Prostate gland (tissue), 2 donors: ENCODE measurements around the gene PDXP.

Experiments
- POLR2A ChIP-seq: fragments of 450-650 bp; IDR thresholded peaks from one replicate; pipeline ENCODE4 v1.6.1; 2016; ENCODE audit warnings: antibody characterized with exemption, mild to moderate bottlenecking
- POLR2AphosphoS5 ChIP-seq: sonication (generic); formaldehyde crosslinking; IDR thresholded peaks from one replicate; pipeline ENCODE4 v1.6.1; 2017; ENCODE audit warnings: antibody characterized with exemption
- TF ChIP-seq, protein P1 (sequence below), 4 experiments: fragments of 200-600 bp in 2 of 4; fragments of 450-650 bp in 2 of 4; sonication (generic) in 2 of 4; IDR thresholded peaks; 1 replicate in 3 of 4; 2 replicates in 1 of 4; pipeline ENCODE4 v1.5.1; 2016 to 2019; ENCODE audit warnings: antibody characterized with exemption in 4 of 4, mild to moderate bottlenecking in 2 of 4, moderate library complexity in 2 of 4

DNA sequence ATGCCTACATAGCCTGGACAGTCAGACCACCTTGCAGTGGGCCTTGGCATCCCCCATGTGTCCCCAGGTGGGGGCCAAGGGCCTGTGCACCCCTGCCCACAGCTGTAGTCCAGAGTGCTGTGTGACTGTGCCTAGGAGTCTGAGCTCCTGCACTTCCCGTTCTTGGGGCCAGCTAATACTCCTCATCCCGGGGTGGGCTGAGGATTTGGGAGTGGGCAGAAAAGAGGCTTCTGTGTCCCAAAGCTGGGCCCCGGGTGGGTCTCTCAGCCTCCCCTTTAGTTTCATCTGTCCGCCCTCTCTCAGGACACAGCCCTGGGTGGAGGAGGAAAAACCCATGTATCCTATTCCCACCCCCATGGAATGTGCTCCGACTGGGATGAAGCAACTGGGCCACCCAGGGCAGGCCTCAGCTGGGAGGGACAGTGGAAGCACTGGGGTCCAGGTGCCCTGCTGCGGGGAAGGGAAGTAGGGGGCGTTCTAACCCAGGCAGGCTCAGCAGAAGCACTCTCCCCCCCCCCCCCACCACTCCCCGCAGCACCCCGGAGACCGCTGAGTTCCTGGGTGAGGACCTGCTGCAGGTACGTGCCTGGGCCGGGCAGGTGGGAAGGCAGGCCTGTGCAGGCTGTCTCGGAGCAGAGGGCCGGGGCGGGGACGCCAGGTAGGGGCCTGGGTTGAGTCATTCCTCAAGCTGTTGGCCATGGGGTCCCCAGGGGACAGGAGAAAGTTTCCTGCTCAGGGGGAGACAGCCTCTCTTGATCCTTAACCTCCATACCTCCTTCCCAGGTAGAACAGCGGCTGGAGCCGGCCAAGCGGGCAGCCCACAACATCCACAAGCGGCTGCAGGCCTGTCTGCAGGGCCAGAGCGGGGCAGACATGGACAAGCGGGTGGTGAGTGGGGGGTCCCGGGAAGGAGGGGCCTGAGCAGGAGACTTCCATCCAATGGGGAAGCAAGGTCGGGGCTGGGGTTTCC is 17.6 kb upstream of the PDXP start:
- TF ChIP-seq, protein P1, sequence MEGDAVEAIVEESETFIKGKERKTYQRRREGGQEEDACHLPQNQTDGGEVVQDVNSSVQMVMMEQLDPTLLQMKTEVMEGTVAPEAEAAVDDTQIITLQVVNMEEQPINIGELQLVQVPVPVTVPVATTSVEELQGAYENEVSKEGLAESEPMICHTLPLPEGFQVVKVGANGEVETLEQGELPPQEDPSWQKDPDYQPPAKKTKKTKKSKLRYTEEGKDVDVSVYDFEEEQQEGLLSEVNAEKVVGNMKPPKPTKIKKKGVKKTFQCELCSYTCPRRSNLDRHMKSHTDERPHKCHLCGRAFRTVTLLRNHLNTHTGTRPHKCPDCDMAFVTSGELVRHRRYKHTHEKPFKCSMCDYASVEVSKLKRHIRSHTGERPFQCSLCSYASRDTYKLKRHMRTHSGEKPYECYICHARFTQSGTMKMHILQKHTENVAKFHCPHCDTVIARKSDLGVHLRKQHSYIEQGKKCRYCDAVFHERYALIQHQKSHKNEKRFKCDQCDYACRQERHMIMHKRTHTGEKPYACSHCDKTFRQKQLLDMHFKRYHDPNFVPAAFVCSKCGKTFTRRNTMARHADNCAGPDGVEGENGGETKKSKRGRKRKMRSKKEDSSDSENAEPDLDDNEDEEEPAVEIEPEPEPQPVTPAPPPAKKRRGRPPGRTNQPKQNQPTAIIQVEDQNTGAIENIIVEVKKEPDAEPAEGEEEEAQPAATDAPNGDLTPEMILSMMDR (IDR thresholded peaks at IDR 0.05): no peak
- no peak for TF ChIP-seq POLR2A
- no peak for TF ChIP-seq POLR2AphosphoS5
